Activated CD8-positive, alpha-beta memory T cell treated with anti-CD3 and anti-CD28 coated beads, Interleukin-2, amount 50 U/mL, for 24 hours (primary cell): ENCODE data around the gene OR8A1.
"Not testable (repeated sequence)": the region's sequence is repeated elsewhere in the genome, so short reads cannot be mapped to it uniquely, and the experiment has no call there.

Experiments used
- DNase-seq: peaks from one replicate; pipeline ENCODE4 v3.0.0-alpha.2; 2020; ENCODE audit errors: extremely low read depth

Gene OR8A1

GRCh38 chr11:124592627-124593026 is 22.8 kb downstream of the OR8A1 start:
- DNase-seq: no peak

GRCh38 chr11:124595302-124595701 is 25.5 kb downstream of the OR8A1 start:
- no peak for DNase-seq

GRCh38 chr11:124597626-124598025 is 27.8 kb downstream of the OR8A1 start:
- no peak for DNase-seq

- no peak for DNase-seq
Observed at GRCh38 chr11:124600621-124601320, 31.0 kb downstream of the OR8A1 start.

- DNase-seq: no peak
Observed at GRCh38 chr11:124602193-124602592, 32.4 kb downstream of the OR8A1 start.

GRCh38 chr11:124602723-124603122 is 32.9 kb downstream of the OR8A1 start:
- not testable (repeated sequence) for DNase-seq

GRCh38 chr11:124605719-124606118 is 35.9 kb downstream of the OR8A1 start:
- DNase-seq: no peak

- DNase-seq: no peak
Observed at GRCh38 chr11:124608147-124608546, 38.4 kb downstream of the OR8A1 start.

- DNase-seq: no peak
Observed at GRCh38 chr11:124610295-124610694, 40.5 kb downstream of the OR8A1 start.

- DNase-seq: no peak
Observed at GRCh38 chr11:124611064-124611463, 41.3 kb downstream of the OR8A1 start, which contains the start of gene PANX3. TSS of gene PANX3 (plus strand) at chr11:124611428. CDS start at chr11:124611557, 129 bp downstream.

GRCh38 chr11:124612045-124612444 is 42.2 kb downstream of the OR8A1 start:
- no peak for DNase-seq

- no peak for DNase-seq
Observed at GRCh38 chr11:124612567-124613246, 42.9 kb downstream of the OR8A1 start.

- no peak for DNase-seq
Observed at GRCh38 chr11:124618863-124619262, 49.1 kb downstream of the OR8A1 start.
